OCI-LY7 (cell line): Measurements from ENCODE around the gene DNAJC7.

Experiments
- EZH2phosphoT487 ChIP-seq: fragments of 200-600 bp; sonication (generic); IDR thresholded peaks from 2 replicates; pipeline ENCODE4 v1.6.1; 2018; ENCODE audit warnings: low read depth, borderline replicate concordance, mild to moderate bottlenecking, mixed run types, antibody characterized with exemption, low read length, moderate library complexity, mixed read lengths
- TF ChIP-seq, protein P1 (sequence below): fragments of 200-600 bp; sonication (generic); conservative IDR thresholded peaks from 2 replicates; pipeline ENCODE4 v1.5.1; 2014; ENCODE audit warnings: mild to moderate bottlenecking, antibody characterized with exemption, low read length, moderate library complexity, mixed read lengths

DNA sequence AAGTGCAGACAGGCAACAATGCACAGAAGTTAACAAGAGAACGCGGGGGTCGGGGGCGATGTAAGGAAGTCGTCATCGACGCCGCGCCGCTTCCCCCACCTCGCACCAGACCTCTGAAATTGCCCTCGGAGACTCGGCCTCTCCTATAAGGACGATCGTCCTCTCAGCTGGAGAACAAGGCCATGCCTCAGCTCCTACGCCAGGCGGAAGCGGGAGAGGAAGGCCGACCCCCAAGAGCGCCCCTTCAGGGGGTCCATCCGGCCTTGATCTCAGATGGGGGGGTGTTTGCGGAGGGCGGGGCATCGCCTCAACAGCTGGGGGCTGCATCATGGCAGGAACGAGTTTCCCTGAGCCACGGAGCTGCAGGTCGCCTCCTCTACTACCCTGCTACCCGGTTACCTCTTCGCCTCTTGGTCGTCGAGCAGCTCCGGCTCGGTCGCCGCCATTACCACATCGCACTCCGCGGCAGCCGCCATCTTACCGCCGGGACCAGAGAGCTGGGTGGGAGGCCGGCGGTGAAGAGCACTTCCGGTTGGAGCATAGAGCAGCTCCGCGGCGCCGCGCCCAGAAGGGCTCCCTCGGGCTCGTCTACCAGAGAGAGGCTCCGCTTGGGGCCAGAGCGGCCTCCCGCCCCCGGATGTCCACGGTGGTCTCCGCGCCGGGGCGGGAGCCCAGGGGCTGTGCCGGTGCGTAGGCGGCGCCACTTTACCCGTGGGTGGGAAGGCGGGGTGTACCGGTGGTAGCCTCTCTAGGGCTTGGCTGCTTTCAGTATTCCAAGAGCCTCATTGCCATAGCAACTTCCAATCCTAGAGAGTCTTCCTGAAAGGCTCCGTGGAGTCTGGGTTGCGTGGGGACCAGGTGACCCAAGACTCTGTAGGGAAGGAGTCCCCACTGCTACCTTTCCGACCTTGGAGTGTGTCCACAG is at the start of gene DNAJC7:
- TF ChIP-seq, protein P1, sequence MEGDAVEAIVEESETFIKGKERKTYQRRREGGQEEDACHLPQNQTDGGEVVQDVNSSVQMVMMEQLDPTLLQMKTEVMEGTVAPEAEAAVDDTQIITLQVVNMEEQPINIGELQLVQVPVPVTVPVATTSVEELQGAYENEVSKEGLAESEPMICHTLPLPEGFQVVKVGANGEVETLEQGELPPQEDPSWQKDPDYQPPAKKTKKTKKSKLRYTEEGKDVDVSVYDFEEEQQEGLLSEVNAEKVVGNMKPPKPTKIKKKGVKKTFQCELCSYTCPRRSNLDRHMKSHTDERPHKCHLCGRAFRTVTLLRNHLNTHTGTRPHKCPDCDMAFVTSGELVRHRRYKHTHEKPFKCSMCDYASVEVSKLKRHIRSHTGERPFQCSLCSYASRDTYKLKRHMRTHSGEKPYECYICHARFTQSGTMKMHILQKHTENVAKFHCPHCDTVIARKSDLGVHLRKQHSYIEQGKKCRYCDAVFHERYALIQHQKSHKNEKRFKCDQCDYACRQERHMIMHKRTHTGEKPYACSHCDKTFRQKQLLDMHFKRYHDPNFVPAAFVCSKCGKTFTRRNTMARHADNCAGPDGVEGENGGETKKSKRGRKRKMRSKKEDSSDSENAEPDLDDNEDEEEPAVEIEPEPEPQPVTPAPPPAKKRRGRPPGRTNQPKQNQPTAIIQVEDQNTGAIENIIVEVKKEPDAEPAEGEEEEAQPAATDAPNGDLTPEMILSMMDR: peak; percentile 33; the same call in 1 of the 2 replicates
- TF ChIP-seq EZH2phosphoT487: no peak
